HG02623 (cell line): ENCODE results near the gene SNX20.

Experiments
- ATAC-seq: cut with Tn5 transposase; IDR thresholded peaks from one replicate; pipeline ENCODE4 v1.9.1; 2021; ENCODE audit warnings: moderate library complexity; ENCODE audit not compliant: unreplicated experiment

Gene SNX20

GRCh38 chr16:50705436-50706110, 24.5 kb upstream of the SNX20 start:
- no peak for ATAC-seq

GRCh38 chr16:50704245-50704644, 23.1 kb upstream of the SNX20 start:
- no peak for ATAC-seq

- no peak for ATAC-seq
These were observed 21.6 kb upstream of the SNX20 start for GRCh38 chr16:50702725-50703124.

GRCh38 chr16:50699326-50700159, 18.4 kb upstream of the SNX20 start:
- no peak for ATAC-seq

- ATAC-seq: peak; percentile 42
These were observed 17.0 kb upstream of the SNX20 start for GRCh38 chr16:50697881-50698767.

GRCh38 chr16:50697421-50697715, 16.3 kb upstream of the SNX20 start:
- no peak for ATAC-seq

DNA sequence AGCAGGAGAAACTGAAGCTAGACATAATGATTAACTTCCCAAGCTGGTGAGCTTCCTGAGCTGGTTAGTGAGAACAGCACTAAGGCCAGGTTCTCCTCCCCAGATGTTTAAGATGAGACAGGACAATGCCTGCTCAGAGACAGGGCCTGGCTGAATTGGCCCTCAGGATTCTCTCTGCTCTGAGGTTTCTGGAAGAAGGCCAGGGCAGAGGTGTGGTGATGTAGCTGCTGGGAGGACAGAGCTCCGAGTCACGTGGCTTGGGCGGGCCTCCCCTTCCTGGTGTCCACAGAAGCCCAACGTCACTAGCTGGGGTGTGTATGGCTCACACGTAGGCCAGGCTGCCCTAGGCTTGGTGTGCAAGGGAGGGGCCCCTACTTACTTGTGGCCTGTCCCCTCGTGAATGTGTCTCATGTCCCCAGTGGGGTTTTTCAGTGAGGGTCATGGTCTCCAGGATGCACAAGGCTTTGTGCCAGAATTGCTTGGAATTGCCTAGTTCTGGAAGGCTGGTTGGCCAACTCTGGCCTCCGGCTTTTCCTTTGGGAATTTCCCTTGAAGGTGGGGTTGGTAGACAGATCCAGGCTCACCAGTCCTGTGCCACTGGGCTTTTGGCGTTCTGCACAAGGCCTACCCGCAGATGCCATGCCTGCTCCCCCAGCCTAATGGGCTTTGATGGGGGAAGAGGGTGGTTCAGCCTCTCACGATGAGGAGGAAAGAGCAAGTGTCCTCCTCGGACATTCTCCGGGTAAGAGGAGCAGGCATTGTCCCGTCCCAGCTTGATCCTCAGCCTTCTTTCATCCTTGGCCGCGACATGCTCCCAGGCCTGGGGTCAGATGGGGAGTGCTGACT, 15.7 kb upstream of the SNX20 start:
- peak; percentile 51 for ATAC-seq

DNA sequence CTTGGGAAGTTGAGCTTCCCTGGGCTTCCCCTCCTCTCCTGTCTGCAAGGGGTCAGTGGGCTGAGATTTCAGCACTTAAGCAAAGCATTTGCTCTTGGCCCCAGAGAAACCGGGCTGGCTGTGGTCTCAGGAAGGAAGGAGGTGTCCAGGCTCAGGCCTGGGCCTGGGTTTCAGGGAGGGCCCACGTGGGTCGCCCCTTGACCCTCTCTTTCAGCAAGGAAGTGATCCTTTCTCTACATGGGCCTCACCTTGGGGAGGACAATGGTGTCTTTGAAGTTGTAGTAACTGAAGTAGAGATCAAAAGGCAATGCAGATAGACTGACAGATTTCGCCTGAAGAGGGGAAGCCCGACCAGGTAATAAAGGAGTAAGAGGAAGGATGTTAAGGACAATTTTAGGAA, 15.0 kb upstream of the SNX20 start:
- ATAC-seq: no peak

GRCh38 chr16:50695017-50696000, 14.2 kb upstream of the SNX20 start:
- ATAC-seq: no peak

DNA sequence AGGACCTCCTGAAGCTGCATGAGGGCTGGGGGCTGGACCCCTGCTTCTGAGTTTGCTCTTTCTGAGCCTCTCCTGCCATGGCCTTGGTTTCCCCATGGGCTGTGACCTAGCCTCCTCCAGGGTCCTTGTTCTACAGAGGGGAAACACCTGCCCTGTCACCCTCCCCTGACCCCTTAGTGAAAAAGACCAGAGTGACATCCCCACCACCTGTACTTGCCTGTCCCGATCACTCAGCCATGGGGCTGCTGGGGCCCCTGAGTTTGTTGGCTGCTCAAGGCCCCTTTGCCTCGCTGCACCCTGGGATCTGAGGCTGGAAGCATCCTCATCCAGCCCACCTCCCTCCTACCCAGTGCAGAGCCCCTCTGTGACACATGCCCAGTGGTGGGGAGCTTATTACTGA, 13.1 kb upstream of the SNX20 start:
- no peak for ATAC-seq

DNA sequence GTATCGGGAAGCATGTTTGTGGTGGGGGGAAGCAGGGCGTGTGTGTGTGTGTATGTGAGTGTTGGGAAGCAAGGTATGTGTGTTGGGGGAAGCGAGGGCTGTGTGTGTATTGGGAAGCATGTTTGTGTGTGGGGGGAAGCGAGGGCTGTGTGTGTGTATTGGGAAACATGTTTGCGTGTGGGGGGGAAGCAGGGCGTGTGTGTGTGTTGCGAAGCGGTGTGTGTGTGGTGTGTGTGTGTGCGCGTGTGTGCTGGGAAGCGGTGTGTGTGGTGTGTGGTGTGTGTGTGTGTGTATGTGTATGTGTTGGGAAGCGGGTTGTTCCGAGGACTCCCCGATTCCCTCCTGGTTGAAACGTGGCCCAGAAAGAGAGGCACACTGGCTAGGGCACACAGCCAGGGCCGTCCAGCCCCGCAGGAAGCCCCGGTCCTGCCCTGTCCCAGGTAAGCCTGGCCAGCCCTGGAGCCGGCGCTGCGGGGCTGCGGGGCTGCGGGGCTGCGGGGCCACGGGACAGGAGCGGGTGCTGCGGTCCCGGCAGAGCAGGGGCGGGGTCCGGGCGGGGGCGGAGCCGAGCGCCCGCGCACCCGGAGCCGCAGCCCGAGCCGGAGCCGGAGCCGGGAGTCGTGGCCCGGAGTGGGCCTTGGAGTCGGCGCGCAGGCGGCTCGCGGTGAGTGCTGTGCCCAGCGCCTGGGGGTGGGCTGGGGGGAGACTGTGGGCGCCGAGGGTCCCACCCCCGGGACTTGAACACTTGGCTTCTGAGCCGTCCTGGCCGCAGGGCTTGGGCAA, 12.1 kb upstream of the SNX20 start, which contains the start of gene NOD2:
Gene NOD2, plus strand, starts transcription at position 608 of the 783 bp plus-strand sequence. CDS start 5,890 bp downstream, outside the sequence.
- no peak for ATAC-seq

DNA sequence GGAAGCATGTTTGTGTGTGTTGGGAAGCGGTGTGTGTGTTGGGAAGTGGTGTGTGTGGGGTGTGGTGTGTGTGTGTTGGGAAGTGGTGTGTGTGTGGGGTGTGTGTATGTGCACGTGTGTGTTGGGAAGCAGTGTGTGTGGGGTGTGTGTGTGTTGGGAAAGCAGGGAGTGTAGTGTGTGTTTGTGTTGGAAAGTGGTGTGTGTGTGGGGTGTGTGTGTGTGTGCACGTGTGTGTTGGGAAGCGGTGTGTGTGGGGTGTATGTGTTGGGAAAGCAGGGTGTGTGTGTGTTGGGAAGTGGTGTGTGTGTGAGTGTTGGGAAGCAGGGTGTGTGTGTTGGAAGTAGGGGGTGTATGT, 11.5 kb upstream of the SNX20 start:
- no peak for ATAC-seq

- ATAC-seq: no peak
These were observed 9.1 kb upstream of the SNX20 start for GRCh38 chr16:50690177-50690576.

GRCh38 chr16:50688867-50689266, 7.8 kb upstream of the SNX20 start:
- ATAC-seq: no peak

GRCh38 chr16:50688083-50688482, 7.0 kb upstream of the SNX20 start:
- ATAC-seq: no peak

- ATAC-seq: no peak
These were observed 4.5 kb upstream of the SNX20 start for GRCh38 chr16:50685462-50686063.

DNA sequence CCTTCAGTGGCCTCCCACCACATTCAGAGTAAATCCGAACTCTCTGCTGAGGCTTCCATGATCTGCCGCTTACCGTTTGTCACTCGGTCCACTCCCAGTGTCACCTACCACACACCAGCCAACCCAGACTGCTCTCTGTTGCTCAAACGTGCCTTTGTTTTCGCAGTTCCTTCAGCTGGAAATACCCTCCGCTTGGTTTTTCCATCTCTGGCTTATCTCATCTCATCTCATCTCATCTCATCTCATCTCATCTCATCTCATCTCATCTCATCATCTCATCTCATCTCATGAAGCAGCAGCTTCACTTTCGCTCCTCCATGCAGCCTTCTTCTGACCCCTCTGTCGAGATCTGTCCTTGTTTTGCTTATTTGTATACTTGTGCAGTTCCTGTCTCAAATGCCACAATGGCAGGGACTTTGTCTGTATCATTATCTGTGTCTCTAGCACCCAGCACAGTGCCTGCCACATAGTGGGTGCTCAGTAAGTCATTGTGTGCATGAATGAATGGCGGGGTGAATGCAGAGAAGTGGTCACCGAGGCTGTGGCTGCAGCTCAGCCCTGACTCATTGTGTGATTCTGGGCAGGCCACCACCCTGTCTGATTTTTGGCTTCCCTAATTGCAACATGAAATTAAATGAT, 3.8 kb upstream of the SNX20 start:
- no peak for ATAC-seq
